Measurements from ENCODE around the gene UNC5CL. TPM values are rescaled to one million over a fixed set of nuclear protein-coding genes. Genes with fewer than 3 reads are reported as not detected.

Gene UNC5CL
- total and polyA plus RNA-seq, 2 experiments from 2014 or later, result not detected

DNA sequence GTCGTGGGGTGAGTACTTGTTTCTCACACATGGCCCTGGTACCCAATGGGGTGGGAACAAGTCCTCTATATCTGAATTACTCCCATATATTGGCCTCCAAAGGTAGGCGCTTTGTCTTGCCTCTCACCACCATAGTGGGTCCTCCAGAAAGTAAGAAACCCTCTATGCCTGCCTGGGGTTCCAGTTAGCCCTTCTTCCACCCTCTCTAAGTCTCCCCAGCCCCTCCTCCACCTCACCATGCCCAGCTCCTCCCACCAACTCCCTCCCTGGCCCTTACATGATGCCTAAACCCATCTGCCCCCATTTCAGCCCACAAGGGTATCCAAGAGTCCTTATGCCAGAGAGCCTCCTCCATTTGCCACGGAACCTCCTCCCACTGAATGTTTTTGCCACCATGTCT is 4.1 kb upstream of the UNC5CL start:
- no peaks in the 10 kb centered on the region; the same call in 1 of the 2 replicates for H3K27me3 ChIP-seq (replicated peaks; ENCODE audit: insufficient read depth)
- no peaks in the 10 kb centered on the region for H3K79me2 ChIP-seq (ENCODE audit: insufficient read depth)
- no peak for DNase-seq
- no peak overlapping the region for H3K4me3 ChIP-seq
- no peaks in the 10 kb centered on the region for H3K36me3 ChIP-seq (ENCODE audit: low read depth)
- H2AFZ ChIP-seq, result no peak overlapping the region
- no peaks in the 10 kb centered on the region for H3K9me3 ChIP-seq (ENCODE audit: low read depth)
- H3K9me2 ChIP-seq (ENCODE audit: insufficient read depth), result no peaks in the 10 kb centered on the region
- H4K20me1 ChIP-seq (ENCODE audit: insufficient read depth), result no peaks in the 10 kb centered on the region
- H3K9ac ChIP-seq, result no peak overlapping the region
- no peak overlapping the region for H3K4me2 ChIP-seq (ENCODE audit: unreplicated experiment)
- no peak overlapping the region for H3K27ac ChIP-seq
- in situ Hi-C loops (cut with MboI), result loop anchor here (10.0 kb wide), 1 partner anchor 1688 kb away; no protein-coding TSS in a partner anchor
- H3K4me1 ChIP-seq (ENCODE audit: insufficient read depth), result no peaks in the 10 kb centered on the region
- 70 to 76% methylated on average over 3 of the region's 3 CpGs for WGBS, 2 experiments (ENCODE audit: low coverage in 1 of 2, low lambda C conversion rate in 2 of 2, missing lambda C conversion rate in 2 of 2)
- TF ChIP-seq EZH2 (IDR thresholded peaks at IDR 0.05; ENCODE audit: insufficient read depth, poor library complexity, severe bottlenecking) (no peak), EZH2phosphoT487 (IDR thresholded peaks at IDR 0.05; ENCODE audit: insufficient read depth, low read depth) (no peak)
- no peaks in the 10 kb centered on the region for H3F3A ChIP-seq (ENCODE audit: insufficient read depth)

DNA sequence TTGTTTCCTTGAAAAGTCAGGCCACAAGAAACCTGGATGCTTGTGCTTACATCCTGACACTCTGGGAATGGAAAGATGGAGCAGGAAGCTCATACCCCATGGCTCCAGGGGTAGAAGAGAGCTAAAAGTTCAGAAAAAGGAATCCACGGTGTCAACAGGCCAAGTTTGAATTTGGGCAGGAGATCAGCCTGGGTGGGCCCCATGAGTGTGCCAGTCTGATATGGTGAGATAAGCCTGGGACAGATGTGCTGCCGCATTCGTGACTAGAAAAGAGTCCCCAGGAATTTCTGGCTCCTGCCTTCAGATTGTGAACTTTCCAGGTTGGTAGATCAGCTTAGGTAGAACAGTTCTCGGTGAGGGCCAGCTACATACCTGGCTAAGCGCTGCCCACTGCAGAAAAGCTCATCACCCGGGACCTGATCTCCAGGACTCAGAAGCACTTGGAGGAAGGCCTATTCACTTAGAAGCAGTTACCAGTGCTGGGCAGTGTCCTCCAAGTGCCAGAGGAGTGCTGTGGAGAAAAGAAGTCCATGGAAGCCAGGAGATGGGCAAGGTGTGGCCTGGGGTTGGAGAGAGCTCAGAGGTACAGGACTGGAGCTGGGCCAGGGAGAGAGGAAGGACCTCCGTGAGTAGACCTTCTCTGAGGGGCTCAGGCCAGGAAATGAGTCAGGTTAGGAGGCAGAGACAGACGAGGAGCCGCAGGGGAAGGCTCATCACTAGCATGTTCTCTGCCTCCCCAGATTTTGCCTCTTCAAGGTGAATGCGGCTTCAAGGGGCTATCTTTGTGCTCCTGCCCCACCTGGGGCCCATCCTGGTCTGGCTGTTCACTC is 3.4 kb upstream of the UNC5CL start, which contains the start of gene TSPO2:
TSS of gene TSPO2 (plus strand) at position 242 of the 830 bp plus-strand sequence. CDS start at position 761, 519 bp downstream.
- H3K9me2 ChIP-seq (ENCODE audit: insufficient read depth), result no peaks in the 10 kb centered on the region
- H3K9ac ChIP-seq, result no peak within 1 kb of the TSS
- in situ Hi-C loops (cut with MboI), result loop anchor here (10.0 kb wide), 1 partner anchor 1688 kb away; no protein-coding TSS in a partner anchor
- H2AFZ ChIP-seq, result no peak within 1 kb of the TSS
- no peak within 1 kb of the TSS for H3K4me3 ChIP-seq
- no peak within 1 kb of the TSS for H3K4me2 ChIP-seq (ENCODE audit: unreplicated experiment)
- H4K20me1 ChIP-seq (ENCODE audit: insufficient read depth), result no peaks in the 10 kb centered on the region
- DNase-seq, result no peak
- no peaks in the 10 kb centered on the region for H3F3A ChIP-seq (ENCODE audit: insufficient read depth)
- no peak within 1 kb of the TSS for H3K27ac ChIP-seq
- WGBS, 2 experiments (ENCODE audit: low coverage in 1 of 2, low lambda C conversion rate in 2 of 2, missing lambda C conversion rate in 2 of 2), result 79 to 80% methylated on average over 10 of the region's 10 CpGs
- H3K36me3 ChIP-seq (ENCODE audit: low read depth), result no peaks in the 10 kb centered on the region
- no peaks in the 10 kb centered on the region for H3K9me3 ChIP-seq (ENCODE audit: low read depth)
- H3K27me3 ChIP-seq (replicated peaks; ENCODE audit: insufficient read depth), result no peaks in the 10 kb centered on the region; the same call in 1 of the 2 replicates
- TF ChIP-seq EZH2 (IDR thresholded peaks at IDR 0.05; ENCODE audit: insufficient read depth, poor library complexity, severe bottlenecking), result no peak
- no peak for TF ChIP-seq EZH2phosphoT487 (IDR thresholded peaks at IDR 0.05; ENCODE audit: insufficient read depth, low read depth)
- H3K4me1 ChIP-seq (ENCODE audit: insufficient read depth), result no peaks in the 10 kb centered on the region
- no peaks in the 10 kb centered on the region for H3K79me2 ChIP-seq (ENCODE audit: insufficient read depth)

- DNase-seq, result no peak
- WGBS, 2 experiments (ENCODE audit: low coverage in 1 of 2, low lambda C conversion rate in 2 of 2, missing lambda C conversion rate in 2 of 2), result 45 to 64% methylated on average over 1 of the region's 1 CpG
- in situ Hi-C loops (cut with MboI), result loop anchor here (10.0 kb wide), 1 partner anchor 1686 kb away; no protein-coding TSS in a partner anchor
- Histone ChIP-seq H3K27ac (no peak overlapping the region), H3K36me3 (ENCODE audit: low read depth) (no peaks in the 10 kb centered on the region), H3K9ac (no peak overlapping the region), H3F3A (ENCODE audit: insufficient read depth) (no peaks in the 10 kb centered on the region), H3K4me2 (ENCODE audit: unreplicated experiment) (no peak overlapping the region), H2AFZ (no peak overlapping the region), H3K9me3 (ENCODE audit: low read depth) (no peaks in the 10 kb centered on the region), H3K4me3 (no peak overlapping the region), H3K79me2 (ENCODE audit: insufficient read depth) (no peaks in the 10 kb centered on the region), H4K20me1 (ENCODE audit: insufficient read depth) (no peaks in the 10 kb centered on the region), H3K27me3 (replicated peaks; ENCODE audit: insufficient read depth) (peaks cover 4% of the 10 kb centered on the region; the same call in 1 of the 2 replicates), H3K4me1 (ENCODE audit: insufficient read depth) (no peaks in the 10 kb centered on the region), H3K9me2 (ENCODE audit: insufficient read depth) (no peaks in the 10 kb centered on the region)
- TF ChIP-seq EZH2phosphoT487 (IDR thresholded peaks at IDR 0.05; ENCODE audit: insufficient read depth, low read depth) (no peak), EZH2 (IDR thresholded peaks at IDR 0.05; ENCODE audit: insufficient read depth, poor library complexity, severe bottlenecking) (no peak)
Observed at GRCh38 chr6:41040940-41041536, 2.0 kb upstream of the UNC5CL start.

GRCh38 chr6:41040101-41040939 is 1.3 kb upstream of the UNC5CL start:
- no peak overlapping the region for H2AFZ ChIP-seq
- H4K20me1 ChIP-seq (ENCODE audit: insufficient read depth), result no peaks in the 10 kb centered on the region
- no peak overlapping the region for H3K27ac ChIP-seq
- no peaks in the 10 kb centered on the region for H3K79me2 ChIP-seq (ENCODE audit: insufficient read depth)
- H3K9me2 ChIP-seq (ENCODE audit: insufficient read depth), result no peaks in the 10 kb centered on the region
- DNase-seq, result peak; percentile 38
- no peaks in the 10 kb centered on the region for H3K4me1 ChIP-seq (ENCODE audit: insufficient read depth)
- WGBS, 2 experiments (ENCODE audit: low coverage in 1 of 2, low lambda C conversion rate in 2 of 2, missing lambda C conversion rate in 2 of 2), result 58 to 63% methylated on average over 6 of the region's 6 CpGs
- TF ChIP-seq EZH2 (IDR thresholded peaks at IDR 0.05; ENCODE audit: insufficient read depth, poor library complexity, severe bottlenecking), result no peak
- no peak for TF ChIP-seq EZH2phosphoT487 (IDR thresholded peaks at IDR 0.05; ENCODE audit: insufficient read depth, low read depth)
- H3K9ac ChIP-seq, result no peak overlapping the region
- H3K36me3 ChIP-seq (ENCODE audit: low read depth), result no peaks in the 10 kb centered on the region
- no peaks in the 10 kb centered on the region for H3F3A ChIP-seq (ENCODE audit: insufficient read depth)
- peaks cover 4% of the 10 kb centered on the region for H3K27me3 ChIP-seq (replicated peaks; ENCODE audit: insufficient read depth)
- H3K9me3 ChIP-seq (ENCODE audit: low read depth), result no peaks in the 10 kb centered on the region
- H3K4me3 ChIP-seq, result no peak overlapping the region
- in situ Hi-C loops (cut with MboI), result loop anchor here (10.0 kb wide), 1 partner anchor 1686 kb away; no protein-coding TSS in a partner anchor
- H3K4me2 ChIP-seq (ENCODE audit: unreplicated experiment), result no peak overlapping the region
